RCC 7860 (cell line): Measurements from ENCODE around the gene MAGEA8.
"Not testable (repeated sequence)": the region's sequence is repeated elsewhere in the genome, so short reads cannot be mapped to it uniquely, and the experiment has no call there.

Experiments used
- DNase-seq: peaks from one replicate; pipeline ENCODE4 v3.0.0-alpha.2; 2015; ENCODE audit warnings: low spot score
- FAIRE-seq: peaks from 2 replicates; lab custom pipeline; 2012; peaks lifted over from hg19 to GRCh38; lab: Jason Lieb, UNC

MAGEA8 gene

DNA sequence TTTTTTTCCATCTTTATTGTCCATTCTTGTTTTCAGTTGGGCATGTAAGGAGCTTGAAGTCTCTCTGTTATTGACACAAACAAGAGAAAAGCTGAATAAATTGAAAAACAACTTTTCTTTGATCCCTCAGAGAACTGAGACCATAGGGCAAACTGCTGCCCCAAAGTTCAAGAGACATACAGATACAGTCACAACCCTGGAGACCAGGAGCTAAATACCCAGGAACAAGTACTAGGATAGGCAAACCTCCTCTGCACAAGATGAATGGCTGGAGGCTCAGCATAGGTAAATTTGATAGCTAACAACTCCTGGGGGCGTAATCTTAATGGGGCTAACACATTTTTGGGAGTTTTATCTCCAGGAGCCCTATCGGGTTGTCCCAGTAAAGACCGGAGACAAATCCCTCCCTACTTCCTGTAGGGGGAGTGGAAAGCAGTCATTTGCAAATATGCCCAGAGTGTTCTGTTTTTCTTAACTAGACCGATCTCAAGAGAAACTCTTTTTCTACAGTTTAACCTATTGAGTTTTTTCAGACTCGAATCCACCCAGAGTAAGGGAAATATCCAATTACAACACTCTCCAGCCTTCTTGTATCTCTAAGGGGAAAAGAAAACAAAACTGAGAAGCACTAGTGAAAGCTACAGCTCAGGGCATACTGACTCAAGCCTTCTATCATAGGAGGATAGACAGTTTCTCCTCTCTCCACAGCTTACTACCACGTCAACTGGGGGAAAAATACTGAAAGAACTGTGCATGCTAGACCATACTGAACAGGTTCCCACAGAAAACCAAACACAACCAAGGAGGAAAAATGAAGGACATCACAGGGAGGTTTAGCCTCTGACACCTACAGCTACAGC lies 23.1 kb downstream of the MAGEA8 start:
- DNase-seq (no peak), FAIRE-seq (no peak)

GRCh38 chrX:149908308-149908707 lies 27.3 kb downstream of the MAGEA8 start:
- FAIRE-seq: no peak
- DNase-seq: no peak

DNA sequence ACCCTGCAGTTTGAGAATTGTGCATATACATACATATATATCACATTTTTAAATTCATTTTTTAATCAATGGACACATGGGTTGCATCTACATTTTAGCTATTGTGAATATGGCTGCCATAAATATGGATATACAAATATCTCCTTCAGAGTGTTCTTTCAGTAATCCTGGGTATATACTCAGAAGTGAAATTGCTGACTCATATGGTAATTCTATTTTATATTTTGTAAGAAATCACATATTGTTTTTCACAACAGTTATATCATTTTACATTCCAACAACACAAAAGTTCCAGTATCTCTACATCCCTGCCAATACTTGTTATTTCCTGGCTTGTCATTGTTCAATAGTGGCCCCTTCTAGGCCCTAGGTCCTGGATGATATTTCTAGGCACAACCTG lies 27.7 kb downstream of the MAGEA8 start:
- FAIRE-seq (no peak), DNase-seq (no peak)

- no peak for FAIRE-seq
- no peak for DNase-seq
Observed at GRCh38 chrX:149909324-149910177, 28.6 kb downstream of the MAGEA8 start.

DNA sequence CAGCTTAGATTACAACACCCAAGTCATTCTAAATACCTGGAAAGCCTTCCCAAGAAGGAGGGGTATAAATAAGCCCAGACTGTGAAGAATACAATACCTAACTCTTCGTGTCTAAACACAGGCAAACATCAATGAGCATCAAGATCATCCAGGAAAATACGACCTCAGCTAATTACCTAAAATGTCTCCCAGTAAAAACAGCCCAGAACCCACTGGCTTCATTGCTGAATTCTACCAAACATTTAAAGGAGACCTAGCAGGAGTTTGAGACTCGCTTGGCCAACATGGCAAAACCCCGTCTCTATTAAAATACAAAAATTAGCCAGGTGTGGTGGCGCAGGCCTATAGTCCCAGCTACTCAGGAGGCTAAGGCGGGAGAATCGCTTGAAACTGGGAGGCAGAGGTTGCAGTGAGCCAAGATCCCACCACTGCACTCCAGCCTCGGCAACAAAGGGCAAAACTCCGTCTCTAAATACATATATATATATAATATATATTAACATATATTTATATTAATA lies 29.3 kb downstream of the MAGEA8 start:
- FAIRE-seq (no peak), DNase-seq (no peak)

DNA sequence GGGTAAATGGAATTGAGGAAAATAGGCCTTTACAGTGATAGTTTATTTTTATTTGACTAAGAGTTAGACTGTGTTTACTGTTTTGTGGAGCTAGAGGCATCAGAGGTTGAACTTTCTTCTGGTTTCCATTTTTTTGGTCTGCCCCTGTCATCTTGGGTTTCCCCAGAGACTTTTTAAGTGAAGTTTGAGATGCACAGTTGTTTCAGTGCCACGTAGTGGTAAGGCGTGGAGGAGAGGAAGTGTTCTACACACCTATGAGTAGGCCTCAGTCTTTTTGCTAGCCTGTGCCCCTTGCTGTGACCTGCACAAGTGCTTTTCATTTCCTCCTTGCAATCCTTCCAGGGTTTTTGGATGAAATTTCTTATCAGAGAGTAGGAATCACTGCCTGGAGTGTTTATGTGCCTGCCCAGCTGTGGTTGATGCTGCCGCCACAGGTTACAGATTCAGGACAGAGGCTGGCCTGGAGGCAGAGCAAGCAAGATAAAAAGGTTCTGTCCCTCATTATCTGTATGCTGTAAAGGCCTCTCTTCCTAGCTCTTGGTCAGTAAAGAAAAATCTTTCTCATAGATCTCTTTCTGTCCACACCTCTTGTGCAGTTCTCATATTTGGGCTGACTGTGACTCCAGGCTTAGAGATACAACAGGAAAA lies 35.9 kb downstream of the MAGEA8 start:
- DNase-seq: no peak
- no peak for FAIRE-seq

DNA sequence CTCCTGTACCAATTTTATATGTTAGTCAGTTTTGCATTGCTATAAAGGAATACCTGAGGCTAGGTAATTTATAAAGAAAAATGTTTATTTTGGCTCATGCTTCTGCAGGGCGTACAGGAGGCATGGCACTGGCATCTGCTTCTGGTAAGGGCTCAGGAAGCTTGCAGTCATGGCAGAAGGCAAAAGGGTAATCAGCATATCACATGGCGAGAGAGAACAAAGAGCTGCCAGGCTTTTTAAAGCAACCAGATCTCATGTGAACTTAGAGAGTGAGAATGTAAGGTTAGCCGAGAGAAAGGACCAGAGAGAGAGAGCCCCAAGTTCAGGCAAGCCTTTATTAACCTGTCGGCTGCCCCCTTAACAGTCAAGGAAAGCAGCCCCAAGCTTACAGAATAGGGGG lies 42.9 kb downstream of the MAGEA8 start:
- not testable (repeated sequence) for FAIRE-seq

DNA sequence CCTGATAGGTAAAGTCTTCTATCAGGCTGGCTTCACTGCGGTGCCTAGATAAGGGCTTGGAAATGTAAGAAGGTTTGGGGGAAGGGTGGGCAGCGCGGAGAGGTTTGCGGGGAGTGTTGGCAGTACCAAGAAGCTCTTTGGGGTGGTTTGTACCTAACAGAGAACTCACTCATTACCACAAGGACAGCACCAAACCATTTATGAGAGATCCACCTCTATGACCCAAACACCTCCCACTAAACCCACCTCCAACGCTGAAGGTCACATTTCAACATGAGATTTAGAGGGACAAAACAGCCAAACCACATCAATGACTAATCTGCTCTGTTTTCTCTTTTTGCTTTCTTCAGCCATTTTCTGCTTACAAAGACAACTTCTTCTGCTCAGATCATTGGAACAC lies 43.5 kb downstream of the MAGEA8 start:
- not testable (repeated sequence) for FAIRE-seq, DNase-seq

More for the DNA sequence above, 42.9 kb downstream of the MAGEA8 start:
- not testable (repeated sequence) for DNase-seq

DNA sequence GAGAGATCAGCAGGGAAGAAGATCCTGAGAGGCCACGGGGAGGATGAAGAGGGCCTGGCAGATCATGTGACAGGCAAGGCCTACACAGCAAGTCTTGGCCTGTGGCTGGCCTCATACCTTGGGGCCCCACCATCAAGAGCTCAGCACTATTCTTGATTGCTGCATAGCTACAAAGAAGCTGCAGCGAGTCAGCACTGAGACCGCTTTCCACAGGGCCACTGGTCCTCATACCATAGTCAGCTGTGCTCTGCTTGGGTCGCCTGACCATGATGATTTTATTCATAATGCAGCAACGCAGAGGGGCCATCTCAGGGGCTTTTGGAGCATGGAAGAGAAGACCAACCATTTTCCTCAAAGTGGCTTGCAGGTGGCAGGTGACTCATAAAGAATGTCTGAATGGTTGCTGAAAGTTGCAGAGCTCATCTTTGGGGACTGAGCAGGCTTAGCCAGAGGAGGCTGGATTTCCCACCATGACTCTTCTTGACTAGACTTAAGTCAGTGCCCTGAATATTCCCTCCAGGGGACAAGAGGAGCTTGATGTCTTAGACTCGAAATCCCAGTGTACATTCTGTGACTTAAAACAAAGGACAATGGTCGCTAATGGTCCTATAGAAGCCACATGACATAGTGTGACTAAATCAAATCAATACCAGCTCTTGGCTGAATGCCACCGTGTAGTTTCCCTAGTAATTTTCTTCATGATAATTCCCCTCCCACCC lies 46.4 kb downstream of the MAGEA8 start:
- FAIRE-seq, DNase-seq: not testable (repeated sequence)

- not testable (repeated sequence) for FAIRE-seq, DNase-seq
Observed at GRCh38 chrX:149927964-149928258, 46.9 kb downstream of the MAGEA8 start.

DNA sequence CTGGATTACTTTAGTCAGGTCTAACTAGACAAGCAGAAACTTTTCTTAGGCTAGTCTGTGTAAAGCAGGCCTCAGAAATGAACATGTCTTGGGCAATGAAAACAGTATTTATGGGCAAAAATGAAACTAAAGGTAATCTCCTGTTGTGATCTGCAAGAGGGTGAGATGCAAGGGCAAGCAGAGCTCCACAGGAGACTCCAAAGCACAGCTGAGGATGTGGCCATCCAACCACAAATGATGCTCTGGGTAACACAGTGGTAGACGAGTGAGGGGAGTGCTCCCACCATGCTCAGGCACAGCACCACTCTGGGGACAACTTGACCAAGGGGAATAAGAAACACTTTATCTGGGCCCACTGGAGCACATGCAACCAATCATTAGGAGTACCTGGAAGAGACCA lies 47.7 kb downstream of the MAGEA8 start:
- not testable (repeated sequence) for DNase-seq, FAIRE-seq

- FAIRE-seq, DNase-seq: not testable (repeated sequence)
Observed at GRCh38 chrX:149929400-149929799, 48.4 kb downstream of the MAGEA8 start, which contains the start of gene HSFX4. Gene HSFX4 (plus strand): TSS chrX:149929573. CDS start chrX:149929645, 72 bp downstream.

GRCh38 chrX:149931355-149931754 lies 50.4 kb downstream of the MAGEA8 start:
- DNase-seq, FAIRE-seq: not testable (repeated sequence)

DNA sequence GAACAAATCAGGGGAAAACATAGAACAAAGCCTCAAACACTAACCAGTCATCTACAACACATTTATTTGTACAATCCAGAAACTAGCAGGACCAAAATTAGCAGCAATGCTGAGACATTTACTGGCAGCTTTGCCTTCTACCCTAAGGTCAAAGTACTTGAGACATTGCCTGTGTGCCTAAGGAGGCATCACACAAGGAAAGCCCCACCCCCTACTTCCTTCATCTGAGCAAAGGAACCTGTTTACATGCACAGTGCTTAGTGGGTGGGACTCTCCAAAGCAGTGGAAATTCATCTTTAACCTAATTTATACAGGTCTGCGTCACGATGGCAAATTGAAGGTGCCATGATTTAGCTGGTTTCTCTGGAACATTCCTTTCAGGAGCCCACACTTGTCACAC lies 51.2 kb downstream of the MAGEA8 start:
- DNase-seq, FAIRE-seq: not testable (repeated sequence)

- DNase-seq, FAIRE-seq: not testable (repeated sequence)
Observed at GRCh38 chrX:149932970-149933369, 52.0 kb downstream of the MAGEA8 start.

GRCh38 chrX:149933547-149933946 lies 52.6 kb downstream of the MAGEA8 start:
- not testable (repeated sequence) for FAIRE-seq, DNase-seq
